ENCODE results near the gene MTA3. TPM values are rescaled to one million over a fixed set of nuclear protein-coding genes. Genes with fewer than 3 reads are reported as not detected.

Gene MTA3
- total and polyA plus RNA-seq, 2 donors (not counting 1 experiment from before 2014, with no cell fraction given), result 31.0 to 47.7 TPM

DNA sequence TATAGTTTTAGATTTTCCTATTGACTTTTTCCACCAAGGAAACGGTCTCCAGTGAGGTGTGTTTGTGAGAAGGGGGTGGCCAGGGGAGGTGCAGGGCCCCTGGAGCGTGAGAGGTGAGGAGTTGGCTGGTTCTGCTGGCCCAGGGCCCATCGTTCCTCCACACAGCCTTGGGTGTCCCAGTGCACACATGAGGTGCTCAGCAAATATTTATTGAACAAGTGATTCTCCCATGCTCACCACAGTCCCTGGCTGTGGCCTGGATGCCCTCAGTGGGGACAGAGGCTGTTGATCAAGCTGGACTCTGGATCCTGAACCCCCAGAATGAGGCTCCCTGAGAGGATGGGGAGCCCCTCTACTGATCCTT, 219.0 kb downstream of the MTA3 start:
- no peaks in the 10 kb centered on the region for H3K79me2 ChIP-seq (ENCODE audit: control insufficient read depth, insufficient read depth, low read length)
- H3K4me3 ChIP-seq (replicated peaks in 1 of 4; ENCODE audit: control extremely low read depth in 1 of 4, insufficient read depth in 1 of 4, low read depth in 3 of 4, low read length in 4 of 4), result no peak overlapping the region
- TF ChIP-seq EZH2 (IDR thresholded peaks at IDR 0.05; ENCODE audit: low read length, missing control alignments), result no peak
- TF ChIP-seq, protein P1, sequence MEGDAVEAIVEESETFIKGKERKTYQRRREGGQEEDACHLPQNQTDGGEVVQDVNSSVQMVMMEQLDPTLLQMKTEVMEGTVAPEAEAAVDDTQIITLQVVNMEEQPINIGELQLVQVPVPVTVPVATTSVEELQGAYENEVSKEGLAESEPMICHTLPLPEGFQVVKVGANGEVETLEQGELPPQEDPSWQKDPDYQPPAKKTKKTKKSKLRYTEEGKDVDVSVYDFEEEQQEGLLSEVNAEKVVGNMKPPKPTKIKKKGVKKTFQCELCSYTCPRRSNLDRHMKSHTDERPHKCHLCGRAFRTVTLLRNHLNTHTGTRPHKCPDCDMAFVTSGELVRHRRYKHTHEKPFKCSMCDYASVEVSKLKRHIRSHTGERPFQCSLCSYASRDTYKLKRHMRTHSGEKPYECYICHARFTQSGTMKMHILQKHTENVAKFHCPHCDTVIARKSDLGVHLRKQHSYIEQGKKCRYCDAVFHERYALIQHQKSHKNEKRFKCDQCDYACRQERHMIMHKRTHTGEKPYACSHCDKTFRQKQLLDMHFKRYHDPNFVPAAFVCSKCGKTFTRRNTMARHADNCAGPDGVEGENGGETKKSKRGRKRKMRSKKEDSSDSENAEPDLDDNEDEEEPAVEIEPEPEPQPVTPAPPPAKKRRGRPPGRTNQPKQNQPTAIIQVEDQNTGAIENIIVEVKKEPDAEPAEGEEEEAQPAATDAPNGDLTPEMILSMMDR (conservative IDR thresholded peaks at IDR 0.05 in 1 of 2, IDR thresholded peaks at IDR 0.05 in 1 of 2; ENCODE audit: low read depth in 1 of 2, low read length in 2 of 2), result no peak
- peaks cover 6% of the 10 kb centered on the region for H3K27me3 ChIP-seq (ENCODE audit: control insufficient read depth, insufficient read depth, low read length)
- H2AFZ ChIP-seq (ENCODE audit: low read length), result no peak overlapping the region
- no peak for DNase-seq (ENCODE audit: low read depth in 2 of 2)
- no peaks in the 10 kb centered on the region for H3K9me3 ChIP-seq (ENCODE audit: control insufficient read depth, insufficient read depth, low read depth, low read length)
- H3K27ac ChIP-seq (ENCODE audit: insufficient read depth, low read length), result no peak overlapping the region
- H4K20me1 ChIP-seq (ENCODE audit: control insufficient read depth, extremely low read depth, insufficient read depth, low read length), result no peaks in the 10 kb centered on the region
- no peak overlapping the region for H3K9ac ChIP-seq (ENCODE audit: insufficient read depth, low read length)
- no peaks in the 10 kb centered on the region for H3K36me3 ChIP-seq (ENCODE audit: control insufficient read depth, insufficient read depth, low read length)
- no peaks in the 10 kb centered on the region for H3K4me1 ChIP-seq (ENCODE audit: control insufficient read depth, extremely low read depth, insufficient read depth, low read length)
- H3K4me2 ChIP-seq (ENCODE audit: extremely low read depth, insufficient read depth, low read length), result no peak overlapping the region

DNA sequence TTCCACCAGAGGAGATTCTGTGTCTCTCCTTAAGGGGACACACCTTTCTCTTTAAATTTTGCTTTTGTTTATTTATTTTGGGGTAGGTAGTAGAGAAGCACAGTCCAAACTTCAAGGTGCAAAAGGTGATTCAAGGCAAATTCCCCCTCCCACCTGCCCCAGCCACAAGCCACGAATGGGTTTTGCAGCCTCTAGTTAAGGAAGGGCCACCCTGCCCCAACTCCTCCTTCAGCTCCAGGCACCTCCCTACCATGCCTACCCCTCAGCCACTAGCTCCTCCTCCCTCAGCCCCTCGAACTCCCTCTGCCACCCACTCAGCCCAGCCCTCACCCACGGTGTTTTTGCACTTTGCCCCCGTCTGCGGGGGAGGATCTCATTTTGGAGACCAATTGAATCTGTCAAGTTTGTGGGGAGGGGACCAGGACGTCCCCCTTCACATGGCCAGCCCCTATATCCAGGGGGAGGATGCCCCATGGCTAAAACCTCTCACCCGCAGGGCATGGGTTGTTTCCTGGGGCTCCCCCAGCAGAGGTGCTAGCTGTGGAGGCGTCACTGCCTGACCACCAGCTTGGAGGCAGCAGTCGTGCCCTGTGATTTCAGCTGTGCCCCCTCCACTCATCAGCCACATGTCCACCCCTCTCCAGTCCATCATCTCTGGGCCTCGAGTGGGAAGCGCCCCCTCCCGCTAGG, 219.5 kb downstream of the MTA3 start:
- TF ChIP-seq EZH2 (IDR thresholded peaks at IDR 0.05; ENCODE audit: low read length, missing control alignments), result no peak
- TF ChIP-seq, protein P1 (conservative IDR thresholded peaks at IDR 0.05 in 1 of 2, IDR thresholded peaks at IDR 0.05 in 1 of 2; ENCODE audit: low read depth in 1 of 2, low read length in 2 of 2), result no peak
- Histone ChIP-seq H3K9me3 (ENCODE audit: control insufficient read depth, insufficient read depth, low read depth, low read length) (no peaks in the 10 kb centered on the region), H3K4me1 (ENCODE audit: control insufficient read depth, extremely low read depth, insufficient read depth, low read length) (no peaks in the 10 kb centered on the region), H3K9ac (ENCODE audit: insufficient read depth, low read length) (no peak overlapping the region), H3K79me2 (ENCODE audit: control insufficient read depth, insufficient read depth, low read length) (no peaks in the 10 kb centered on the region), H4K20me1 (ENCODE audit: control insufficient read depth, extremely low read depth, insufficient read depth, low read length) (no peaks in the 10 kb centered on the region), H3K36me3 (ENCODE audit: control insufficient read depth, insufficient read depth, low read length) (no peaks in the 10 kb centered on the region), H3K4me2 (ENCODE audit: extremely low read depth, insufficient read depth, low read length) (no peak overlapping the region), H2AFZ (ENCODE audit: low read length) (no peak overlapping the region), H3K4me3 (replicated peaks in 1 of 4; ENCODE audit: control extremely low read depth in 1 of 4, insufficient read depth in 1 of 4, low read depth in 3 of 4, low read length in 4 of 4) (no peak overlapping the region), H3K27me3 (ENCODE audit: control insufficient read depth, insufficient read depth, low read length) (peaks cover 12% of the 10 kb centered on the region), H3K27ac (ENCODE audit: insufficient read depth, low read length) (no peak overlapping the region)
- DNase-seq (ENCODE audit: low read depth in 2 of 2), result no peak

DNA sequence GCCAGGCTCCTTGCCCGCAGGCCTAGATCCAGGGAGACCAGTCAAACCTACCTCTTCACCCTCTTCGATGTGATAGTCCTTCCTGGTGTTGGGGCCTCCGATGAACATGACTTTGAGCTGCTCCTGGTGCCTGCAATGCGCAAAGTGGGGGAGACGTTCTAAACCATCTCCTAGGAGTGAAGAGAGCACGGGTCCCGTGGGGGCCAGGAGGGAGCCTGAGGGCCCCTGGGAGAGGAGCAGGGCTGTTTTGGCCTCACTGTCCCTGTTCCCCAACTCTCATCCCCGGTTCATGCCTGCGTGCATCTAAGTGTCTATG, 220.0 kb downstream of the MTA3 start:
- Histone ChIP-seq H3K4me2 (ENCODE audit: extremely low read depth, insufficient read depth, low read length) (no peak overlapping the region), H3K4me3 (replicated peaks in 1 of 4; ENCODE audit: control extremely low read depth in 1 of 4, insufficient read depth in 1 of 4, low read depth in 3 of 4, low read length in 4 of 4) (no peak overlapping the region), H3K4me1 (ENCODE audit: control insufficient read depth, extremely low read depth, insufficient read depth, low read length) (no peaks in the 10 kb centered on the region), H4K20me1 (ENCODE audit: control insufficient read depth, extremely low read depth, insufficient read depth, low read length) (no peaks in the 10 kb centered on the region), H3K27me3 (ENCODE audit: control insufficient read depth, insufficient read depth, low read length) (peaks cover 13% of the 10 kb centered on the region), H3K27ac (ENCODE audit: insufficient read depth, low read length) (no peak overlapping the region), H3K36me3 (ENCODE audit: control insufficient read depth, insufficient read depth, low read length) (no peaks in the 10 kb centered on the region), H2AFZ (ENCODE audit: low read length) (no peak overlapping the region), H3K79me2 (ENCODE audit: control insufficient read depth, insufficient read depth, low read length) (no peaks in the 10 kb centered on the region), H3K9ac (ENCODE audit: insufficient read depth, low read length) (no peak overlapping the region), H3K9me3 (ENCODE audit: control insufficient read depth, insufficient read depth, low read depth, low read length) (no peaks in the 10 kb centered on the region)
- DNase-seq (ENCODE audit: low read depth in 2 of 2), result no peak
- TF ChIP-seq, protein P1 (conservative IDR thresholded peaks at IDR 0.05 in 1 of 2, IDR thresholded peaks at IDR 0.05 in 1 of 2; ENCODE audit: low read depth in 1 of 2, low read length in 2 of 2), result no peak
- TF ChIP-seq EZH2 (IDR thresholded peaks at IDR 0.05; ENCODE audit: low read length, missing control alignments), result no peak

Data from fibroblast of lung (primary cell).